Measurements from ENCODE around the gene TERT.

GRCh38 chr5:1336749-1337488, 42.1 kb upstream of the TERT start:
- TF ChIP-seq PBX3 (IDR thresholded peaks at IDR 0.05; ENCODE audit: insufficient replicate concordance, low read depth, low read length) (no peak), CBX3 (IDR thresholded peaks at IDR 0.05; ENCODE audit: borderline replicate concordance, low read depth) (no peak), CEBPB (IDR thresholded peaks at IDR 0.05; ENCODE audit: borderline replicate concordance in 1 of 2, low read depth in 2 of 2, low read length in 2 of 2) (no peak), CTCF (IDR thresholded peaks at IDR 0.05 in 2 of 3, conservative IDR thresholded peaks at IDR 0.05 in 1 of 3; ENCODE audit: control insufficient read depth in 2 of 3, extremely low read depth in 1 of 3, insufficient read depth in 1 of 3, low read depth in 3 of 3, low read length in 3 of 3) (no peak), POLR2AphosphoS5 (IDR thresholded peaks at IDR 0.05; ENCODE audit: low read length) (no peak), HDAC6 (IDR thresholded peaks at IDR 0.05; ENCODE audit: unreplicated experiment) (no peak), RAD21 (IDR thresholded peaks at IDR 0.05; ENCODE audit: insufficient read depth, low read depth, low read length) (no peak), KAT2A (conservative IDR thresholded peaks at IDR 0.05; ENCODE audit: control insufficient read depth, low read depth, low read length) (no peak)
